ENCODE measurements around the gene BMP8A.

DNA sequence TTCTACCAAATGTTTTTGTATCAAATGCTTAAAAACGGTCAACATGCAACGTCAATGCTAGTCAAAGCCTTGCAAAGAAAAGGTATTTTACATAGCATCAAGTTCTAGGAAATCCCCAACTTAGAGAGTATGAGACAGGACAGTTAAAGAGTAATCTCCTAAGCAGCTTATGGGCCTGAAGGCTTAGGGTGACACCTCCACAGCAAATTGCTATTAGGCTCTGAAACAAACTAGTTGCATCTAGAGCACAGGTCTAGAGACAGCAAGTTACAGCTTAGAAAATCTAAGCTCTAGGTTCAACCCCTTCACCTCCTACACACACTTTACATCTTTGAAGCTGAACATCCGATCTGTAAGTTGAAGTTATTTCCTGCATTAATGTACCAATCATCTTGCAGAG lies 71.5 kb downstream of the BMP8A start:
- TF ChIP-seq, protein P1, sequence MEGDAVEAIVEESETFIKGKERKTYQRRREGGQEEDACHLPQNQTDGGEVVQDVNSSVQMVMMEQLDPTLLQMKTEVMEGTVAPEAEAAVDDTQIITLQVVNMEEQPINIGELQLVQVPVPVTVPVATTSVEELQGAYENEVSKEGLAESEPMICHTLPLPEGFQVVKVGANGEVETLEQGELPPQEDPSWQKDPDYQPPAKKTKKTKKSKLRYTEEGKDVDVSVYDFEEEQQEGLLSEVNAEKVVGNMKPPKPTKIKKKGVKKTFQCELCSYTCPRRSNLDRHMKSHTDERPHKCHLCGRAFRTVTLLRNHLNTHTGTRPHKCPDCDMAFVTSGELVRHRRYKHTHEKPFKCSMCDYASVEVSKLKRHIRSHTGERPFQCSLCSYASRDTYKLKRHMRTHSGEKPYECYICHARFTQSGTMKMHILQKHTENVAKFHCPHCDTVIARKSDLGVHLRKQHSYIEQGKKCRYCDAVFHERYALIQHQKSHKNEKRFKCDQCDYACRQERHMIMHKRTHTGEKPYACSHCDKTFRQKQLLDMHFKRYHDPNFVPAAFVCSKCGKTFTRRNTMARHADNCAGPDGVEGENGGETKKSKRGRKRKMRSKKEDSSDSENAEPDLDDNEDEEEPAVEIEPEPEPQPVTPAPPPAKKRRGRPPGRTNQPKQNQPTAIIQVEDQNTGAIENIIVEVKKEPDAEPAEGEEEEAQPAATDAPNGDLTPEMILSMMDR (IDR thresholded peaks at IDR 0.05 in 2 of 3, conservative IDR thresholded peaks at IDR 0.05 in 1 of 3; ENCODE audit: insufficient read depth in 2 of 3, low read depth in 1 of 3, low read length in 3 of 3) = no peak
- TF ChIP-seq, protein P2, sequence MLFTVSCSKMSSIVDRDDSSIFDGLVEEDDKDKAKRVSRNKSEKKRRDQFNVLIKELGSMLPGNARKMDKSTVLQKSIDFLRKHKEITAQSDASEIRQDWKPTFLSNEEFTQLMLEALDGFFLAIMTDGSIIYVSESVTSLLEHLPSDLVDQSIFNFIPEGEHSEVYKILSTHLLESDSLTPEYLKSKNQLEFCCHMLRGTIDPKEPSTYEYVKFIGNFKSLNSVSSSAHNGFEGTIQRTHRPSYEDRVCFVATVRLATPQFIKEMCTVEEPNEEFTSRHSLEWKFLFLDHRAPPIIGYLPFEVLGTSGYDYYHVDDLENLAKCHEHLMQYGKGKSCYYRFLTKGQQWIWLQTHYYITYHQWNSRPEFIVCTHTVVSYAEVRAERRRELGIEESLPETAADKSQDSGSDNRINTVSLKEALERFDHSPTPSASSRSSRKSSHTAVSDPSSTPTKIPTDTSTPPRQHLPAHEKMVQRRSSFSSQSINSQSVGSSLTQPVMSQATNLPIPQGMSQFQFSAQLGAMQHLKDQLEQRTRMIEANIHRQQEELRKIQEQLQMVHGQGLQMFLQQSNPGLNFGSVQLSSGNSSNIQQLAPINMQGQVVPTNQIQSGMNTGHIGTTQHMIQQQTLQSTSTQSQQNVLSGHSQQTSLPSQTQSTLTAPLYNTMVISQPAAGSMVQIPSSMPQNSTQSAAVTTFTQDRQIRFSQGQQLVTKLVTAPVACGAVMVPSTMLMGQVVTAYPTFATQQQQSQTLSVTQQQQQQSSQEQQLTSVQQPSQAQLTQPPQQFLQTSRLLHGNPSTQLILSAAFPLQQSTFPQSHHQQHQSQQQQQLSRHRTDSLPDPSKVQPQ (CRISPR knock-in tag; IDR thresholded peaks at IDR 0.05; ENCODE audit: borderline replicate concordance) = no peak

All from K562 (cell line).